Pancreas (tissue), 10 donors: ENCODE results near the gene EAPP. TPM values are rescaled to one million over a fixed set of nuclear protein-coding genes. Genes with fewer than 3 reads are reported as not detected.
"Not testable (repeated sequence)": the region's sequence is repeated elsewhere in the genome, so short reads cannot be mapped to it uniquely, and the experiment has no call there.

Experiments
- ATAC-seq, 4 donors: fragments of 200-7000 bp; cut with Tn5 transposase; one replicate each; pipeline versions ENCODE4 v1.8.0 to v1.9.1; 2020; ENCODE audit warnings: mild to moderate bottlenecking in 4 of 4, moderate library complexity in 4 of 4
- DNase-seq, 6 donors: peaks; one replicate each; pipeline ENCODE4 v3.0.0-alpha.2; 2020
- FAIRE-seq: peaks from 2 replicates; lab custom pipeline; 2012; peaks lifted over from hg19 to GRCh38; lab: Jason Lieb, UNC
- H3K27ac ChIP-seq, 4 donors: fragments of 200-600 bp; sonication (generic); 1 replicate in 3 of 4; 2 replicates in 1 of 4; pipeline versions ENCODE4 v1.5.0 to v1.8.0; 2020
- H3K27me3 ChIP-seq, 4 donors: fragments of 200-600 bp; one replicate each; pipeline ENCODE4 v1.8.0; 2021
- H3K36me3 ChIP-seq, 3 donors: fragments of 200-600 bp; sonication (generic) in 1 of 3; one replicate each; pipeline versions ENCODE4 v1.5.0 to v1.8.0; 2020 to 2021
- H3K4me1 ChIP-seq, 3 donors: fragments of 200-600 bp; one replicate each; pipeline ENCODE4 v1.8.0; 2021
- H3K4me3 ChIP-seq, 4 donors: fragments of 200-600 bp; sonication (generic) in 2 of 4; one replicate each; pipeline versions ENCODE4 v1.5.0 to v1.8.0; 2020 to 2021
- H3K9me3 ChIP-seq, 4 donors: fragments of 200-600 bp; one replicate each; pipeline ENCODE4 v1.8.0; 2021
- CTCF ChIP-seq, 4 donors: fragments of 200-600 bp; sonication (generic) in 3 of 4; IDR thresholded peaks; one replicate each; pipeline versions ENCODE4 v1.5.0 to v1.8.0; 2021; ENCODE audit warnings: antibody characterized with exemption in 4 of 4
- WGBS, 2 donors: extraction: QIAGEN DNeasy Blood & Tissue Kit; methylation state at CpG; one replicate each; pipeline ENCODE4 v1.1.7; 2013; 5-methylcytosine and 5-hydroxymethylcytosine counted together
- intact Hi-C, 3 donors: fragments of 100-400 bp; cut with DNase I; formaldehyde crosslinking; loops; one replicate each; pipeline versions ENCODE4 v1.11.1 to v1.14.2; 2022
- polyA plus RNA-seq, 2 donors: library from polyadenylated mRNA; stranded (reverse); fragments of 200-250 nt; gene quantifications; one replicate each; pipeline ENCODE4 v1.2.3, GENCODE V29; 2013
- total RNA-seq, 6 donors: library from RNA; stranded (reverse); fragmentation: NEBNext Ultra II Directional in 4 of 6; extraction: Animal tissue kit (Norgen Biotek cat#: 25700) in 4 of 6; gene quantifications; one replicate each; pipeline versions ENCODE4 v1.2.1 to v1.2.4, GENCODE V29; 2021 to 2023
- donor health status: healthy with polysubstance abuse.
- donor health status: DM: no; HTN: no; CAD: no; lungs with moderate emphysema.
- donor health status: DM: no; HTN: no; CAD: no.
- donor health status: control.
- donor health status: control.
- donor health status: Bipolar disorder and iron deficiency.
- donor health status: DM: yes; HTN: yes; CAD: no.
- donor health status: DM: no; HTN: no; CAD: no.
- donor health status: DM: no; HTN: no; CAD: no.
- donor health status: DM: yes; HTN: yes; CAD: no.

EAPP gene
- total and polyA plus RNA-seq, 8 donors = 9.9 to 24.7 (median 15.4) TPM

GRCh38 chr14:34484726-34485125, 54.8 kb downstream of the EAPP start:
- DNase-seq = no peak
- no peak for FAIRE-seq
- TF ChIP-seq CTCF (IDR thresholded peaks at IDR 0.05) = no peak
- ATAC-seq = no peak
- Histone ChIP-seq H3K36me3 (no peaks in the 10 kb centered on the region), H3K4me3 (no peak overlapping the region), H3K27me3 (no peaks in the 10 kb centered on the region), H3K9me3 (no peaks in the 10 kb centered on the region), H3K27ac (no peak overlapping the region), H3K4me1 (no peaks in the 10 kb centered on the region)
- intact Hi-C loops = no loop called here
- 35 to 39% methylated on average over 1 of the region's 1 CpG for WGBS, 2 donors

GRCh38 chr14:34482463-34482862, 57.0 kb downstream of the EAPP start:
- Histone ChIP-seq H3K27me3 (no peaks in the 10 kb centered on the region), H3K36me3 (no peaks in the 10 kb centered on the region), H3K27ac (no peak overlapping the region), H3K9me3 (no peaks in the 10 kb centered on the region), H3K4me3 (no peak overlapping the region), H3K4me1 (no peaks in the 10 kb centered on the region)
- 92 to 95% methylated on average over 2 of the region's 2 CpGs for WGBS, 2 donors
- intact Hi-C loops = no loop called here
- ATAC-seq (no peak), FAIRE-seq (no peak), DNase-seq (no peak)
- TF ChIP-seq CTCF (IDR thresholded peaks at IDR 0.05) = no peak

GRCh38 chr14:34479694-34480093, 59.8 kb downstream of the EAPP start:
- 87 to 93% methylated on average over 4 of the region's 4 CpGs for WGBS, 2 donors
- FAIRE-seq (no peak), DNase-seq (no peak), ATAC-seq (no peak)
- Histone ChIP-seq H3K4me3 (no peak overlapping the region), H3K36me3 (no peaks in the 10 kb centered on the region), H3K4me1 (no peaks in the 10 kb centered on the region), H3K27me3 (no peaks in the 10 kb centered on the region), H3K9me3 (no peaks in the 10 kb centered on the region), H3K27ac (no peak overlapping the region)
- intact Hi-C loops = no loop called here
- TF ChIP-seq CTCF (IDR thresholded peaks at IDR 0.05) = no peak

GRCh38 chr14:34478261-34478660, 61.2 kb downstream of the EAPP start:
- intact Hi-C loops = no loop called here
- WGBS, 2 donors = 96 to 97% methylated on average over 1 of the region's 1 CpG
- FAIRE-seq (no peak), DNase-seq (no peak), ATAC-seq (no peak)
- no peaks in the 10 kb centered on the region for H3K4me1 ChIP-seq
- no peak overlapping the region for H3K4me3 ChIP-seq
- H3K27me3 ChIP-seq = no peaks in the 10 kb centered on the region
- H3K9me3 ChIP-seq = no peaks in the 10 kb centered on the region
- H3K27ac ChIP-seq = no peak overlapping the region
- H3K36me3 ChIP-seq = no peaks in the 10 kb centered on the region
- TF ChIP-seq CTCF (IDR thresholded peaks at IDR 0.05) = no peak

GRCh38 chr14:34476036-34476435, 63.5 kb downstream of the EAPP start:
- H3K4me3 ChIP-seq, intact Hi-C loops, ATAC-seq, H3K27ac ChIP-seq, FAIRE-seq, H3K27me3 ChIP-seq, H3K9me3 ChIP-seq, H3K36me3 ChIP-seq, H3K4me1 ChIP-seq: not testable (repeated sequence)
- DNase-seq = peak in 1 of 6 donors; percentile 23
- 89 to 95% methylated on average over 28 to 31 of the region's 31 CpGs for WGBS, 2 donors
